ENCODE measurements around the gene MAN1A1.

Gene MAN1A1

DNA sequence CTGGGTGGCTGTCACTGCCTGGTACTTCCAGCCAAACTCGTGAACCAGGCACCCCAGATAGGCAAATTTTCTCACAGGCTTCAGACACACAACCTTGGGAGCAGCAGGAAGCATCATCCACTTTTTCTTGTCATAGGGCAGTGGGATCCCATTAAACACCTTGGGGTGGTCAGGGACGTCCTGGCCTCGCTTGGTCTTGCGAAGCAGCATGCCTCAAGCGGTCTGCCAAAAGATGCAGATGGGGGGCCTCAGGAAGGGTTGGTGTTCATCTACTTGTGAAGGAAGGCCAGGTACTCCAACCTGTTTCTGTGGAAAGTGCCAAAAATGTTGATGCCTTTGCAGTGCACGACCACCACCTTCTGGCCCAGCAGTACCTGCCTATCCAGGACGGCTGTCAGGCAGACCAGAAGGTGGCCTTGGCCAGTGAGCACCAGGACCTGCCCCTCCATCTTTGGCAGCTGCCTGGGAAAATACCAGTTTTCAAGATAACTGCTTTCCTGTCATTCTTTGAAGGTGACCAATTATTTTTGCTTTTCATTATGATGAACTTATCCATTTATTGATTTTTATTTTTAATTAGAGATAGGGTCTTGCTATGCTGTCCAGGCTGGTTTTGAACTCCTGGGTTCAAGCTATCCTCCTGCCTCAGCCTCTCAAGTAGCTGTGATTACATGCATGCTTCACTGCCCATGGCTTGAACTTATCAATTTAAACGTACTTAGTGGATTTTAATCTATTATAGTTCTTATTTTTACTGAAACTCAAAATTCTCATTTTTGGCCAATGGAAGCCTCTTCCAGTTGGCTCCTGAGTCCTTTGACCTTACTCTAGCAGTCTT is 80.1 kb downstream of the MAN1A1 start:
- no peak for TF ChIP-seq FOXK2 (IDR thresholded peaks at IDR 0.05)
- TF ChIP-seq HDGF (IDR thresholded peaks at IDR 0.05; ENCODE audit: borderline replicate concordance), result no peak
- no peak for TF ChIP-seq FOXA1 (IDR thresholded peaks at IDR 0.05)
- TF ChIP-seq, protein P1, sequence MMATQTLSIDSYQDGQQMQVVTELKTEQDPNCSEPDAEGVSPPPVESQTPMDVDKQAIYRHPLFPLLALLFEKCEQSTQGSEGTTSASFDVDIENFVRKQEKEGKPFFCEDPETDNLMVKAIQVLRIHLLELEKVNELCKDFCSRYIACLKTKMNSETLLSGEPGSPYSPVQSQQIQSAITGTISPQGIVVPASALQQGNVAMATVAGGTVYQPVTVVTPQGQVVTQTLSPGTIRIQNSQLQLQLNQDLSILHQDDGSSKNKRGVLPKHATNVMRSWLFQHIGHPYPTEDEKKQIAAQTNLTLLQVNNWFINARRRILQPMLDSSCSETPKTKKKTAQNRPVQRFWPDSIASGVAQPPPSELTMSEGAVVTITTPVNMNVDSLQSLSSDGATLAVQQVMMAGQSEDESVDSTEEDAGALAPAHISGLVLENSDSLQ (IDR thresholded peaks at IDR 0.05), result no peak
- no peak for TF ChIP-seq SP1 (IDR thresholded peaks at IDR 0.05)
- TF ChIP-seq ZNF384 (IDR thresholded peaks at IDR 0.05), result no peak
- no peak for TF ChIP-seq FOXM1 (IDR thresholded peaks at IDR 0.05; ENCODE audit: borderline replicate concordance)
- no peak for TF ChIP-seq TARDBP (IDR thresholded peaks at IDR 0.05)
- no peak for TF ChIP-seq ELF4 (IDR thresholded peaks at IDR 0.05)
- no peak for TF ChIP-seq ARNT (IDR thresholded peaks at IDR 0.05)
- TF ChIP-seq SUZ12 (IDR thresholded peaks at IDR 0.05), result no peak
- ChIA-PET CTCF (no interaction called here), POLR2A (no interaction called here)
- DNase-seq (ENCODE audit: extremely low spot score), result no peak

DNA sequence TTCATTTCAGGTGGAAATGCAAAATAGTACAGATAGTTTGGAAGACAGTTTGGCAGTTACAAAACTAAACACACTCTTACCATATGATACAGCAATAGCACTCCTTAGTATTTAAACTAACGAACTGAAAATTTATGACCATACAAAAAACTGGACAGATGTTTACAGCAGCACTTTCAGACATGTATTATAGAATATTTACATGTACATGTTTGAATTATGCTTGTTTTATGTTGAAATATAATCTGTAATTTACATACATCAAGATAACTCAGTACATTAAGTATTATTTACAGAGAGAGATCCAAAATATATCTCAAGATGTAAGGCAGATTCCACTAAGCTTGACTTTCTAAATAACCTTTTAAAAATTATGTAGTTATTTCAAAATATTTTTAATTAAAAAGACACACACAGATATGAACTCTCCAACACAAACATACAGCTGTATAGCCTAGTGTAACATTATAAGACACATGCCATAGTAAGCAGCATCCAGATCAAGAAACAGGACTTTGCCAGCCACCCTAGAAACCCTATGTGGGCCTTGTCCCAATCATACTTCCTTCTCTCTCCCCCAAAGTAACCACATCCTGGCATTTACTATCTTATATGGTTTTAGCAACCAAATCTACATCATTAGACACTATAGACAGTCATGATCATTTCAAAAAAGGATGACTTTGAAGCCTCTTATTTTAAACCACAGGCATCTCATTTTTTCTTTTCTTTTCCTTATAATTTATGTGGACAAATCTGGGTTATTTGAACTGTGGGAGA is 82.2 kb downstream of the MAN1A1 start:
- TF ChIP-seq CTBP1 (IDR thresholded peaks at IDR 0.05; ENCODE audit: borderline replicate concordance) (no peak), SUZ12 (IDR thresholded peaks at IDR 0.05) (no peak), ELF4 (IDR thresholded peaks at IDR 0.05) (no peak), LEF1 (IDR thresholded peaks at IDR 0.05; ENCODE audit: borderline replicate concordance) (no peak), BHLHE40 (IDR thresholded peaks at IDR 0.05; ENCODE audit: borderline replicate concordance) (no peak)
- DNase-seq (ENCODE audit: extremely low spot score), result no peak
- CTCF ChIA-PET, result no interaction called here
- POLR2A ChIA-PET, result no interaction called here

DNA sequence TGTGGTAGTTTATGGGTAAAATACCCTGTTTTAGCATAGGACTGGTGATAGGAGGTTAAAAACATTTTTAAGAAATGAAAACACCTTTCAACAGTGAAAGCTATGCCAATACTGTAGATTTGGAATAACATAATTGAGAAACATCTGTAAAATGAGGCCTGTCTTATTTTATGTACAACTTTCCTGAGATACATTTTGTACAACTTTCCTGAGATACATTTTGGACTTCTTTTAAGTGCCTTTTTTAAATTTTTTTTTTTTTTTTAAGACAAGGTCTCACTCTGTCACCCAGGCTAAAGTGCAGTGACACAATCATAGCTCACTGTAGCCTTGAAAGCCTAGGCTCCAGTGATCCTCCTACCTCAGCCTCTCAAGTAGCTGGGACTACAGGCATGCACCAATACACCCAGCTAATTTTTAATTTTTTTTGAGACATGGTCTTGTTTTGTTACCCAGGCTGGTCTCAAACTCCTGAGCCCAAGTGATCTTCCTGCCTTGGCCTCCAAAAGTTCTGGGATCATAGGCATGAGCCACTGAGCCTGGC is 84.6 kb downstream of the MAN1A1 start:
- ChIA-PET POLR2A (no interaction called here), CTCF (no interaction called here)
- TF ChIP-seq SUZ12 (IDR thresholded peaks at IDR 0.05), result no peak
- TF ChIP-seq ARNT (IDR thresholded peaks at IDR 0.05), result no peak
- no peak for TF ChIP-seq FOXK2 (IDR thresholded peaks at IDR 0.05)
- TF ChIP-seq ELF4 (IDR thresholded peaks at IDR 0.05), result no peak
- TF ChIP-seq SP1 (IDR thresholded peaks at IDR 0.05), result no peak
- no peak for TF ChIP-seq NFRKB (IDR thresholded peaks at IDR 0.05)
- TF ChIP-seq HDGF (IDR thresholded peaks at IDR 0.05; ENCODE audit: borderline replicate concordance), result no peak
- TF ChIP-seq TARDBP (IDR thresholded peaks at IDR 0.05), result no peak
- TF ChIP-seq, protein P1 (IDR thresholded peaks at IDR 0.05), result no peak
- DNase-seq (ENCODE audit: extremely low spot score), result no peak

DNA sequence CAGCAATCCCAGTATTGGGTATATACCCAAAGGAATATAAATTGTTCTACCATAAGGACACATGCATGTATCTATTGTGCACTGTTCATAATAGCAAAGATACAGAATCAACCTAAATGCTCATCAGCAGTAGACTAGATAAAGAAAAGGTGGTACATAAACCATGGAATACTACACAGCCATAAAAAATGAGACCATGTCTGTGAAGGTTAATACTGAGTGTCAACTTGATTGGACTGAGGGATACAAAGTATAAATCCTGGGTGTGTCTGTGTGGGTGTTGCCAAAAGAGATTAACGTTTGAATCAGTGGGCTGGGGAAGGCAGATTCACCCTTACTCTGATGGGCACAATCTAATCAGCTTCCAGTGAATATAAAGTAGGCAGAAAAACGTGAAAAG is 86.9 kb downstream of the MAN1A1 start:
- ChIA-PET CTCF (no interaction called here), POLR2A (no interaction called here)
- no peak for DNase-seq (ENCODE audit: extremely low spot score)
- no peak for TF ChIP-seq SUZ12 (IDR thresholded peaks at IDR 0.05)
- no peak for TF ChIP-seq TARDBP (IDR thresholded peaks at IDR 0.05)
- no peak for TF ChIP-seq ZNF384 (IDR thresholded peaks at IDR 0.05)
- TF ChIP-seq L3MBTL2 (conservative IDR thresholded peaks at IDR 0.05), result no peak
- TF ChIP-seq FOXK2 (IDR thresholded peaks at IDR 0.05), result no peak
- TF ChIP-seq SP1 (IDR thresholded peaks at IDR 0.05), result no peak
- TF ChIP-seq LEF1 (IDR thresholded peaks at IDR 0.05; ENCODE audit: borderline replicate concordance), result no peak
- TF ChIP-seq ARNT (IDR thresholded peaks at IDR 0.05), result no peak
- no peak for TF ChIP-seq HDGF (IDR thresholded peaks at IDR 0.05; ENCODE audit: borderline replicate concordance)
- no peak for TF ChIP-seq CTBP1 (IDR thresholded peaks at IDR 0.05; ENCODE audit: borderline replicate concordance)

DNA sequence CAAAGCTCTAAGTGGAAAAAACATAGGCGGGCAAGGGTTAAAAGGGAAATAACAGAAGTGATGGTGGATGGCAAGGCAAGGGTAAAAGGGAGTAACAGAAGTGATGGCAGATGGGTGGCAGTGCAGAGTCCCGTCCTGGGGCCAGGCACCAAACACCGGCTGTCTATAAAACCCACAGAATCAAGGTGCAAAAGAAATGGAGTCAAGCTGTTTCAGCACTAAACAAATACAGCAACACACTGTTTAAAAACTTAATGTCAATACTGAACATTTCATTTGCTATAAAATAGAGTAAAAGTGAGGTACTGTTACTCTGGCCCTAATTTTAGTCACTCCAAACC is 87.6 kb downstream of the MAN1A1 start:
- CTCF ChIA-PET, result no interaction called here
- TF ChIP-seq LEF1 (IDR thresholded peaks at IDR 0.05; ENCODE audit: borderline replicate concordance) (no peak), FOXK2 (IDR thresholded peaks at IDR 0.05) (no peak)
- POLR2A ChIA-PET, result no interaction called here
- DNase-seq (ENCODE audit: extremely low spot score), result no peak

DNA sequence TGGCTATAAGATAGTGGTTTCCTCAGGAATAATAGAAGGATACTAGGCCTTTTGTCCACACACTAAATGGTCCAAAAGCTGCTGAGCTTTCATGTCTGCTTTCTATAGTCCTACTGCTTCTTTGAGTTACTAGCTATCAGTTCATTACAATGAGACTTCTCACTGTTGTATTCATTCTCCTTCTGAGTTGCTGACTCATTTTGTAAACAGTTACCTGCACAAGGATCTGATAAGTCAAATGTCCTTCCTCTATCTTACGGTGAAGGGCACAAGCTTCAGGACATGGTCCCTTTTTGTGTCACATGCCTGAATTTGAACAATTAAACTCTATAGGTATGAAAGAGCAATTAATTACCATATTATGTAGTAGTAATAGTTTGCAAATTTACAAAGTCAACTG is 90.5 kb downstream of the MAN1A1 start:
- ChIA-PET CTCF (no interaction called here), POLR2A (no interaction called here)
- no peak for TF ChIP-seq SP1 (IDR thresholded peaks at IDR 0.05)
- TF ChIP-seq ARNT (IDR thresholded peaks at IDR 0.05), result no peak
- no peak for TF ChIP-seq ZNF384 (IDR thresholded peaks at IDR 0.05)
- TF ChIP-seq ELF4 (IDR thresholded peaks at IDR 0.05), result no peak
- no peak for TF ChIP-seq HDGF (IDR thresholded peaks at IDR 0.05; ENCODE audit: borderline replicate concordance)
- no peak for TF ChIP-seq NFRKB (IDR thresholded peaks at IDR 0.05)
- TF ChIP-seq, protein P1 (IDR thresholded peaks at IDR 0.05), result no peak
- no peak for TF ChIP-seq FOXK2 (IDR thresholded peaks at IDR 0.05)
- TF ChIP-seq L3MBTL2 (conservative IDR thresholded peaks at IDR 0.05), result no peak
- TF ChIP-seq FOXM1 (IDR thresholded peaks at IDR 0.05; ENCODE audit: borderline replicate concordance), result no peak
- TF ChIP-seq BHLHE40 (IDR thresholded peaks at IDR 0.05; ENCODE audit: borderline replicate concordance), result no peak
- TF ChIP-seq CTBP1 (IDR thresholded peaks at IDR 0.05; ENCODE audit: borderline replicate concordance), result no peak
- no peak for TF ChIP-seq LEF1 (IDR thresholded peaks at IDR 0.05; ENCODE audit: borderline replicate concordance)
- TF ChIP-seq FOXA1 (IDR thresholded peaks at IDR 0.05), result no peak
- DNase-seq (ENCODE audit: extremely low spot score), result no peak
